DMS114 treated with DMSO at 0.1 percent for 48 hours (cell line): ENCODE data around the gene CORO1A.
"Not testable (repeated sequence)": the region's sequence is repeated elsewhere in the genome, so short reads cannot be mapped to it uniquely, and the experiment has no call there.

Source experiments
- DNase-seq: peaks from one replicate; lab custom pipeline; 2025; ENCODE audit not compliant: unreplicated experiment; lab: John Stamatoyannopoulos, UW

Gene CORO1A

GRCh38 chr16:30169416-30169815 lies 14.0 kb upstream of the CORO1A start:
- DNase-seq: not testable (repeated sequence)

GRCh38 chr16:30170145-30170544 lies 13.3 kb upstream of the CORO1A start:
- DNase-seq: not testable (repeated sequence)

- no peak for DNase-seq
These were observed 10.3 kb upstream of the CORO1A start for GRCh38 chr16:30173054-30173453.

- not testable (repeated sequence) for DNase-seq
These were observed 6.5 kb upstream of the CORO1A start for GRCh38 chr16:30176876-30177275.

GRCh38 chr16:30179195-30179594 lies 4.2 kb upstream of the CORO1A start:
- DNase-seq: no peak

- no peak for DNase-seq
These were observed 3.5 kb upstream of the CORO1A start for GRCh38 chr16:30179931-30180330.

- DNase-seq: no peak
These were observed 2.7 kb upstream of the CORO1A start for GRCh38 chr16:30180741-30181140.

- no peak for DNase-seq
These were observed 891 bp downstream of the CORO1A start for GRCh38 chr16:30184096-30184890.

- DNase-seq: no peak
These were observed 1.7 kb downstream of the CORO1A start for GRCh38 chr16:30184891-30185682.

GRCh38 chr16:30185683-30186421 lies 2.5 kb downstream of the CORO1A start:
- DNase-seq: no peak

- DNase-seq: no peak
These were observed 3.0 kb downstream of the CORO1A start for GRCh38 chr16:30186444-30186781.

- DNase-seq: no peak
These were observed 3.6 kb downstream of the CORO1A start for GRCh38 chr16:30186782-30187555.

GRCh38 chr16:30187556-30187865 lies 4.1 kb downstream of the CORO1A start:
- no peak for DNase-seq

GRCh38 chr16:30187971-30188561 lies 4.7 kb downstream of the CORO1A start:
- no peak for DNase-seq

GRCh38 chr16:30191158-30191557 lies 7.8 kb downstream of the CORO1A start:
- DNase-seq: not testable (repeated sequence)

- DNase-seq: not testable (repeated sequence)
These were observed 9.7 kb downstream of the CORO1A start for GRCh38 chr16:30193098-30193497.

- DNase-seq: not testable (repeated sequence)
These were observed 10.2 kb downstream of the CORO1A start, which contains the start of the genes BOLA2B and SLX1A for GRCh38 chr16:30193615-30194014. Gene BOLA2B, minus strand, starts transcription at chr16:30193666. Its CDS starts 71 bp downstream, at chr16:30193595. Gene SLX1A, plus strand, starts transcription at chr16:30193875. Its CDS starts 210 bp downstream, at chr16:30194085.

- not testable (repeated sequence) for DNase-seq
These were observed 10.9 kb downstream of the CORO1A start for GRCh38 chr16:30194172-30194925.

GRCh38 chr16:30197001-30197400 lies 13.6 kb downstream of the CORO1A start:
- DNase-seq: not testable (repeated sequence)

GRCh38 chr16:30199049-30199448 lies 15.6 kb downstream of the CORO1A start, which contains the start of gene SULT1A3:
Gene SULT1A3, plus strand, starts transcription at chr16:30199255. Its CDS starts 1,474 bp downstream, at chr16:30200729.
- DNase-seq: not testable (repeated sequence)
